ENCODE data around the gene KTN1.
A peak's percentile ranks its signal among the peaks of the same experiment; 100 is the strongest.

The KTN1 gene

GRCh38 chr14:55546212-55546874, 33.7 kb upstream of the KTN1 start:
- TF ChIP-seq POLR2A (IDR thresholded peaks at IDR 0.05; ENCODE audit: low read length) (no peak), GATA1 (IDR thresholded peaks at IDR 0.05; ENCODE audit: low read depth, low read length) (no peak)
- no peak for DNase-seq

GRCh38 chr14:55547650-55548315, 32.2 kb upstream of the KTN1 start:
- no peak for DNase-seq
- no peak for TF ChIP-seq POLR2A (IDR thresholded peaks at IDR 0.05; ENCODE audit: low read length)
- TF ChIP-seq GATA1 (IDR thresholded peaks at IDR 0.05; ENCODE audit: low read depth, low read length) = no peak

- no peak for DNase-seq
- TF ChIP-seq GATA1 (IDR thresholded peaks at IDR 0.05; ENCODE audit: low read depth, low read length) (no peak), POLR2A (IDR thresholded peaks at IDR 0.05; ENCODE audit: low read length) (no peak)
Measured at GRCh38 chr14:55553791-55554190, 26.2 kb upstream of the KTN1 start.

GRCh38 chr14:55556929-55557623, 22.9 kb upstream of the KTN1 start:
- no peak for TF ChIP-seq POLR2A (IDR thresholded peaks at IDR 0.05; ENCODE audit: low read length)
- TF ChIP-seq GATA1 (IDR thresholded peaks at IDR 0.05; ENCODE audit: low read depth, low read length) = no peak
- no peak for DNase-seq

- no peak for DNase-seq
- no peak for TF ChIP-seq POLR2A (IDR thresholded peaks at IDR 0.05; ENCODE audit: low read length)
- TF ChIP-seq GATA1 (IDR thresholded peaks at IDR 0.05; ENCODE audit: low read depth, low read length) = no peak
Measured at GRCh38 chr14:55562135-55562534, 17.9 kb upstream of the KTN1 start.

GRCh38 chr14:55568618-55569017, 11.4 kb upstream of the KTN1 start:
- TF ChIP-seq POLR2A (IDR thresholded peaks at IDR 0.05; ENCODE audit: low read length) (no peak), GATA1 (IDR thresholded peaks at IDR 0.05; ENCODE audit: low read depth, low read length) (no peak)
- no peak for DNase-seq

GRCh38 chr14:55571125-55571889, 8.7 kb upstream of the KTN1 start:
- no peak for TF ChIP-seq GATA1 (IDR thresholded peaks at IDR 0.05; ENCODE audit: low read depth, low read length)
- TF ChIP-seq POLR2A (IDR thresholded peaks at IDR 0.05; ENCODE audit: low read length) = no peak
- no peak for DNase-seq

GRCh38 chr14:55572578-55572977, 7.4 kb upstream of the KTN1 start:
- no peak for TF ChIP-seq POLR2A (IDR thresholded peaks at IDR 0.05; ENCODE audit: low read length)
- no peak for TF ChIP-seq GATA1 (IDR thresholded peaks at IDR 0.05; ENCODE audit: low read depth, low read length)
- peak in 1 of 2 experiments; percentile 8 for DNase-seq

GRCh38 chr14:55574988-55575387, 5.0 kb upstream of the KTN1 start:
- no peak for TF ChIP-seq GATA1 (IDR thresholded peaks at IDR 0.05; ENCODE audit: low read depth, low read length)
- TF ChIP-seq POLR2A (IDR thresholded peaks at IDR 0.05; ENCODE audit: low read length) = no peak
- DNase-seq = no peak

- DNase-seq = no peak
- TF ChIP-seq POLR2A (IDR thresholded peaks at IDR 0.05; ENCODE audit: low read length) (no peak), GATA1 (IDR thresholded peaks at IDR 0.05; ENCODE audit: low read depth, low read length) (no peak)
Measured at GRCh38 chr14:55577229-55577628, 2.8 kb upstream of the KTN1 start.

GRCh38 chr14:55578511-55578910, 1.5 kb upstream of the KTN1 start:
- DNase-seq = no peak
- TF ChIP-seq POLR2A (IDR thresholded peaks at IDR 0.05; ENCODE audit: low read length) (no peak), GATA1 (IDR thresholded peaks at IDR 0.05; ENCODE audit: low read depth, low read length) (no peak)

GRCh38 chr14:55580470-55581341, 699 bp downstream of the KTN1 start:
- TF ChIP-seq POLR2A (IDR thresholded peaks at IDR 0.05; ENCODE audit: low read length) (no peak), GATA1 (IDR thresholded peaks at IDR 0.05; ENCODE audit: low read depth, low read length) (no peak)
- peak; percentile 66 to 77 for DNase-seq

- TF ChIP-seq POLR2A (IDR thresholded peaks at IDR 0.05; ENCODE audit: low read length) = no peak
- no peak for TF ChIP-seq GATA1 (IDR thresholded peaks at IDR 0.05; ENCODE audit: low read depth, low read length)
- peak; percentile 54 to 64 for DNase-seq
Measured at GRCh38 chr14:55581342-55581771, 1.4 kb downstream of the KTN1 start.
